Measurements from ENCODE around the gene LRRC30. TPM values are rescaled to one million over a fixed set of nuclear protein-coding genes. Genes with fewer than 3 reads are reported as not detected.

Gene LRRC30
- total RNA-seq, 2 donors from 2014 or later, result not detected

DNA sequence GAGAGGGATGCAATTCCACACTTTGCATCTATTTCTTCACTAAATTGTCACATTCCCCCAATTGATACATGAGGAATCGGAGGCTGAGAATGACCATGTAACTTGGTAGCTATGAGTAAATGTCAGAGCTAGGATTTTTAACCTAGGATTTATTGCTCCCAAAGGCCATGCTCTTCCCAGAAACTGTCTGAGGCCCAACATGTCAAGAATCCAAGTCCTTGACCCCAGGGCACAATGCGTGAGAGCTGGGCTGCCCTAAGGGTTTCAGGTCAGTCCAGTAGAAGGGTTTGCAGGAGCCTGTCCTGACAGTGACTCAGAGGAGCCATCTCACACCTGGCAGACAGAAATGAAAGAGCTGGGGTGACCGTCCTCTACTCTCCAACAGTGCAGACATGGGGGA is 30.3 kb downstream of the LRRC30 start:
- Histone ChIP-seq H3K36me3 (no peaks in the 10 kb centered on the region), H3K9ac (ENCODE audit: low read depth in 2 of 2, low read length in 2 of 2) (no peak overlapping the region), H3K4me1 (no peaks in the 10 kb centered on the region), H3K4me3 (no peak overlapping the region), H3K9me3 (no peaks in the 10 kb centered on the region), H3K27me3 (no peaks in the 10 kb centered on the region), H3K27ac (no peak overlapping the region)
- intact Hi-C loops (cut with DNase I), result no loop called here
- TF ChIP-seq, protein P1, sequence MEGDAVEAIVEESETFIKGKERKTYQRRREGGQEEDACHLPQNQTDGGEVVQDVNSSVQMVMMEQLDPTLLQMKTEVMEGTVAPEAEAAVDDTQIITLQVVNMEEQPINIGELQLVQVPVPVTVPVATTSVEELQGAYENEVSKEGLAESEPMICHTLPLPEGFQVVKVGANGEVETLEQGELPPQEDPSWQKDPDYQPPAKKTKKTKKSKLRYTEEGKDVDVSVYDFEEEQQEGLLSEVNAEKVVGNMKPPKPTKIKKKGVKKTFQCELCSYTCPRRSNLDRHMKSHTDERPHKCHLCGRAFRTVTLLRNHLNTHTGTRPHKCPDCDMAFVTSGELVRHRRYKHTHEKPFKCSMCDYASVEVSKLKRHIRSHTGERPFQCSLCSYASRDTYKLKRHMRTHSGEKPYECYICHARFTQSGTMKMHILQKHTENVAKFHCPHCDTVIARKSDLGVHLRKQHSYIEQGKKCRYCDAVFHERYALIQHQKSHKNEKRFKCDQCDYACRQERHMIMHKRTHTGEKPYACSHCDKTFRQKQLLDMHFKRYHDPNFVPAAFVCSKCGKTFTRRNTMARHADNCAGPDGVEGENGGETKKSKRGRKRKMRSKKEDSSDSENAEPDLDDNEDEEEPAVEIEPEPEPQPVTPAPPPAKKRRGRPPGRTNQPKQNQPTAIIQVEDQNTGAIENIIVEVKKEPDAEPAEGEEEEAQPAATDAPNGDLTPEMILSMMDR (IDR thresholded peaks at IDR 0.05), result no peak
- no peak for DNase-seq

DNA sequence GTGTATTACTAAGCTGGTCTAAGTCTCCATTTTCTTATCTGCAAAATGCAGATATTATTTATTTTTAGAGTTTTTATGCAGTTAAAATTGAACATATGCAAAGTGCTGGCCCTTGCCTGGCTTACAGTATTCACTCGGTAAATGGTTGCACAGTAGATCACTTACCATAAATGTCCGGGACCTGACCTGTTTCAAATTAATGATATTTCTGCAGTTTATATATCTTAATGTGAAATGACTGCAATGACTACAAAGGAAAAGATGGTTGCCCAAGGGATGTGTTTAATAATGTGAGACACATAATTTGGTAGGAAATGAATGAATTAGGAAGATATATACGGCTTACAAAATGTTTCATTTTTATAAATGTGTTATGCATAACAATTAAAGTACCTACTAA is 37.1 kb downstream of the LRRC30 start:
- H3K27ac ChIP-seq, result no peak overlapping the region
- no peaks in the 10 kb centered on the region for H3K36me3 ChIP-seq
- no peaks in the 10 kb centered on the region for H3K9me3 ChIP-seq
- no peak for DNase-seq
- no peak overlapping the region for H3K9ac ChIP-seq (ENCODE audit: low read depth in 2 of 2, low read length in 2 of 2)
- H3K4me1 ChIP-seq, result no peaks in the 10 kb centered on the region
- H3K4me3 ChIP-seq, result no peak overlapping the region
- no peaks in the 10 kb centered on the region for H3K27me3 ChIP-seq
- intact Hi-C loops (cut with DNase I), result no loop called here
- TF ChIP-seq, protein P1 (IDR thresholded peaks at IDR 0.05), result no peak

DNA sequence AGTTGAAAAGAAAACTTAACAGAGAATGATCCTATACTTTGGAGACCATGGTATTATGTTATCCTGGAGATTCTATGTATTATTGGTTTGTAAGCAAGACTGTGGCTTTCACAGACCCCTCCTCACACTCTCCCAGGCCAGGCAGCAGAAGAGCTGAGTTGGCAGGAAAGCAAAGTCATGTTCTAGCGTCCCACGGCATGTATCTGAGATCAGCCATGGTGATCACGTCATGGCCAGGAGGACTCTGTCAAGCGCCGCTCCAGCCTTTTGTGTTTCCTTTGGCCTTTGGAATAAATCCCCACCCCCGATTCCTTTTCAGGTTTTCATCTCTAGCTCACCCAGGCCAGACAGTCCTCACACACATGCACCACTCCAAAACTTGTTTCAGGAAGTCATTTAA is 39.1 kb downstream of the LRRC30 start:
- intact Hi-C loops (cut with DNase I), result loop anchor here (5.0 to 10.0 kb wide), 2 partner anchors 297 to 1205 kb away; partner anchors contain the start of gene PTPRM
- H3K4me1 ChIP-seq, result no peaks in the 10 kb centered on the region
- no peaks in the 10 kb centered on the region for H3K36me3 ChIP-seq
- DNase-seq, result no peak
- H3K27me3 ChIP-seq, result no peaks in the 10 kb centered on the region
- no peak overlapping the region for H3K9ac ChIP-seq (ENCODE audit: low read depth in 2 of 2, low read length in 2 of 2)
- H3K9me3 ChIP-seq, result no peaks in the 10 kb centered on the region
- H3K27ac ChIP-seq, result no peak overlapping the region
- TF ChIP-seq, protein P1 (IDR thresholded peaks at IDR 0.05), result no peak
- H3K4me3 ChIP-seq, result no peak overlapping the region

DNA sequence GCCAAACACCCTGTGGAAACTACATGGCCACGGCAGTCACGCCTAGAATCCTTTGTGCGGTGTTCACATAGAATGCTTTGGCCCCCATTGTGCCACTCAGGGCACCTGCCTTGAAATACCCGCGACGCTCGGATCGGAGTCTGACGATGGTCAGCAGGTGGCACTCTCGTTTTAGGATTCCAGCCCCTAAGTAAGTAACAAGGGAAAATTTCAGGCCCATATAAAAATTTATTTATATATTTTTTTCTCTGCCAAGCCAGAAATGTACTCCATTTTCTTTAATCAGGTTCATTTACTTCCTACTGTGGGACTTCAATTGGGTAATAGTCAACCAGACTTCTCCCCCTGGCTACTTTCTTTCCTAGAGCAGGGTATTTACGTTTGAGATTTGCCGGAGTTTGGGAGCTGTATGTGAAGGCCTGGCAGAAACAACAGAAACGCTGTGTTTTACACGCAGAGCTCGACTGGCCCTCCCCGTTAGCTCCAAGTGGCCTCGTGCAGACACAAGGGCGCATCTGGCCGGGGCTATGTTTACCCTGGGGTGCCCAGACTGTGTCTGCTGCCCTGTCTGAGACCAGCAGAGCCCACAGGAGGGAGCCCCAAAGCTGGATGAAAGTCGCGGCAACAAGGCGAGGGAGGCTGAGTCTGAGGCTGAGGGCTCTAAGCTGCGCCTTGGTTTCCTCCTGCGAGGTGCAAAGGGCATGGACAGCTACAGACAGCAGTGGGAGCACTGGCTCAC is 41.6 kb downstream of the LRRC30 start:
- TF ChIP-seq, protein P1 (IDR thresholded peaks at IDR 0.05), result no peak
- no peak overlapping the region for H3K27ac ChIP-seq
- no peaks in the 10 kb centered on the region for H3K9me3 ChIP-seq
- peak overlapping the region in 1 of 2 donors; percentile 2 for H3K9ac ChIP-seq (ENCODE audit: low read depth in 2 of 2, low read length in 2 of 2)
- H3K4me1 ChIP-seq, result no peaks in the 10 kb centered on the region
- no peaks in the 10 kb centered on the region for H3K27me3 ChIP-seq
- peak; percentile 34 for DNase-seq
- no peak overlapping the region for H3K4me3 ChIP-seq
- H3K36me3 ChIP-seq, result no peaks in the 10 kb centered on the region
- intact Hi-C loops (cut with DNase I), result loop anchor here (5.0 to 10.0 kb wide), 2 partner anchors 295 to 1202 kb away; partner anchors contain the start of gene PTPRM

DNA sequence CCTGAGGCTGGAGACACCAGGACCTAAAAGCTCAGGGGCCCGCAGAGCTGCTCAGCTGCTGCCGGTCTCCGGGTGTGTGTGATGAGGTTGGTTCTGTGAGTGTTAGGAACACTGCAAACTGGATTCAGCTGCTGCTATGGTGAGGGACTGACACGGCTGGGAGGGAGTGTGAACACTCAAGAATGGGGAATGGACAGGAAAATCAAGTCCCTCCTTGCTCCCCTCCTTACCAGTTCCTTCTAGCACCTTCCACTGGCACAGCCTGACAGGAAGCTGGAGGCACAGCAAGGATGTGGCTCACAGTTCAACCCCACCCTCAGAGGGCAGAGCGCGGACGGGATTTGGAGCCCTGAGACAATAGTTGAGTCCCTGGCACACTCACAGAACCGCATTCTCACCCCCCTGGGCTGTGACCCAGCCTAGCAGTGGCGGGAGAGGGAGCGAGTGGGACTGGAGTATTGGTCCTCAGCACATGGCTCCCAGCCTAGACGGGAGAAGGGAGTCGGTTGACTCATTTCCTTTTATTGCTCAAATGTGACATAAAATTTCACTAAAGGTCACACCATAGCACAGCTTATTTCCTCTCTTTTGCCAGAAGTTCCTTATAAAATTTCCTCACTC is 42.5 kb downstream of the LRRC30 start:
- H3K36me3 ChIP-seq, result no peaks in the 10 kb centered on the region
- no peaks in the 10 kb centered on the region for H3K4me1 ChIP-seq
- H3K27me3 ChIP-seq, result no peaks in the 10 kb centered on the region
- no peaks in the 10 kb centered on the region for H3K9me3 ChIP-seq
- intact Hi-C loops (cut with DNase I), result loop anchor here (5.0 to 10.0 kb wide), 2 partner anchors 294 to 1201 kb away; partner anchors contain the start of gene PTPRM
- TF ChIP-seq, protein P1 (IDR thresholded peaks at IDR 0.05), result no peak
- DNase-seq, result peak; percentile 29
- no peak overlapping the region for H3K27ac ChIP-seq
- no peak overlapping the region for H3K9ac ChIP-seq (ENCODE audit: low read depth in 2 of 2, low read length in 2 of 2)
- H3K4me3 ChIP-seq, result no peak overlapping the region
